Measurements from ENCODE around the gene SH3RF3. TPM values are rescaled to one million over a fixed set of nuclear protein-coding genes. Genes with fewer than 3 reads are reported as not detected.

Gene SH3RF3
- total RNA-seq, 2 donors from 2014 or later: 1.5 to 1.8 TPM

GRCh38 chr2:109305490-109306167 is 176.6 kb downstream of the SH3RF3 start:
- Mint-ChIP-seq H3K36me3 (ENCODE audit: low read depth) (no peaks in the 10 kb centered on the region), H3K27me3 (ENCODE audit: insufficient read depth) (no peaks in the 10 kb centered on the region), H3K9me3 (peaks cover 2% of the 10 kb centered on the region), H3K4me3 (no peak overlapping the region), H3K27ac (peak overlapping the region; percentile 23), H3K4me1 (peaks cover 14% of the 10 kb centered on the region)
- H3K9ac ChIP-seq (ENCODE audit: extremely low read depth, low read length, poor library complexity, severe bottlenecking): no peak overlapping the region
- H3K27me3 ChIP-seq (ENCODE audit: control insufficient read depth, insufficient read depth, low read length, poor library complexity, severe bottlenecking): no peaks in the 10 kb centered on the region
- WGBS, 2 experiments (ENCODE audit: insufficient coverage in 1 of 2, insufficient read length in 1 of 2): 85 to 91% methylated on average over 11 to 15 of the region's 15 CpGs
- DNase-seq: no peak
- TF ChIP-seq CTCF (conservative IDR thresholded peaks at IDR 0.05): no peak
- no peaks in the 10 kb centered on the region for H3K36me3 ChIP-seq (ENCODE audit: control insufficient read depth, insufficient read depth, low read length)
- peaks cover 9% of the 10 kb centered on the region for H3K4me1 ChIP-seq (ENCODE audit: control insufficient read depth, insufficient read depth, low read length)
- no peak overlapping the region for H3K4me3 ChIP-seq (ENCODE audit: low read length)
- no peak overlapping the region for H3K27ac ChIP-seq (ENCODE audit: low read depth, low read length)
- no peaks in the 10 kb centered on the region for H3K9me3 ChIP-seq (ENCODE audit: control insufficient read depth, low read length)

- H3K27ac ChIP-seq (ENCODE audit: low read depth, low read length): no peak overlapping the region
- no peak for DNase-seq
- H3K36me3 Mint-ChIP-seq (ENCODE audit: low read depth): no peaks in the 10 kb centered on the region
- TF ChIP-seq CTCF (conservative IDR thresholded peaks at IDR 0.05): no peak
- peaks cover 14% of the 10 kb centered on the region for H3K4me1 Mint-ChIP-seq
- no peaks in the 10 kb centered on the region for H3K36me3 ChIP-seq (ENCODE audit: control insufficient read depth, insufficient read depth, low read length)
- H3K4me3 ChIP-seq (ENCODE audit: low read length): no peak overlapping the region
- peak overlapping the region; percentile 23 for H3K27ac Mint-ChIP-seq
- no peak overlapping the region for H3K9ac ChIP-seq (ENCODE audit: extremely low read depth, low read length, poor library complexity, severe bottlenecking)
- peaks cover 2% of the 10 kb centered on the region for H3K9me3 Mint-ChIP-seq
- H3K27me3 Mint-ChIP-seq (ENCODE audit: insufficient read depth): no peaks in the 10 kb centered on the region
- H3K4me3 Mint-ChIP-seq: no peak overlapping the region
- 76 to 86% methylated on average over 8 to 10 of the region's 10 CpGs for WGBS, 2 experiments (ENCODE audit: insufficient coverage in 1 of 2, insufficient read length in 1 of 2)
- H3K4me1 ChIP-seq (ENCODE audit: control insufficient read depth, insufficient read depth, low read length): peaks cover 9% of the 10 kb centered on the region
- no peaks in the 10 kb centered on the region for H3K27me3 ChIP-seq (ENCODE audit: control insufficient read depth, insufficient read depth, low read length, poor library complexity, severe bottlenecking)
- no peaks in the 10 kb centered on the region for H3K9me3 ChIP-seq (ENCODE audit: control insufficient read depth, low read length)
Observed at GRCh38 chr2:109306190-109306589, 177.2 kb downstream of the SH3RF3 start.

GRCh38 chr2:109311771-109312170 is 182.8 kb downstream of the SH3RF3 start:
- Histone ChIP-seq H3K4me1 (ENCODE audit: control insufficient read depth, insufficient read depth, low read length) (no peaks in the 10 kb centered on the region), H3K27ac (ENCODE audit: low read depth, low read length) (no peak overlapping the region), H3K27me3 (ENCODE audit: control insufficient read depth, insufficient read depth, low read length, poor library complexity, severe bottlenecking) (no peaks in the 10 kb centered on the region), H3K9ac (ENCODE audit: extremely low read depth, low read length, poor library complexity, severe bottlenecking) (no peak overlapping the region), H3K36me3 (ENCODE audit: control insufficient read depth, insufficient read depth, low read length) (no peaks in the 10 kb centered on the region), H3K9me3 (ENCODE audit: control insufficient read depth, low read length) (no peaks in the 10 kb centered on the region), H3K4me3 (ENCODE audit: low read length) (no peak overlapping the region)
- H3K36me3 Mint-ChIP-seq (ENCODE audit: low read depth): no peaks in the 10 kb centered on the region
- peaks cover 2% of the 10 kb centered on the region for H3K9me3 Mint-ChIP-seq
- WGBS, 2 experiments (ENCODE audit: insufficient coverage in 1 of 2, insufficient read length in 1 of 2): 90 to 94% methylated on average over 2 to 4 of the region's 5 CpGs
- no peak overlapping the region for H3K4me3 Mint-ChIP-seq
- TF ChIP-seq CTCF (conservative IDR thresholded peaks at IDR 0.05): no peak
- no peaks in the 10 kb centered on the region for H3K27me3 Mint-ChIP-seq (ENCODE audit: insufficient read depth)
- H3K27ac Mint-ChIP-seq: no peak overlapping the region
- no peak for DNase-seq
- H3K4me1 Mint-ChIP-seq: no peaks in the 10 kb centered on the region
